K562 (cell line): Measurements from ENCODE around the gene RPRD1B. TPM values are rescaled to one million over a fixed set of nuclear protein-coding genes. Genes with fewer than 3 reads are reported as not detected.

Experiments used
- CAMTA2 ChIP-seq: fragments of 250-450 bp; sonication (Bioruptor Pico); conservative IDR thresholded peaks from 2 replicates; pipeline ENCODE4 v1.5.1; 2022
- ID3 ChIP-seq, 2 experiments: fragments of 250-450 bp in 1 of 2; fragments of 450-650 bp in 1 of 2; sonication (Bioruptor Pico) in 1 of 2; IDR thresholded peaks; 2 replicates each; pipeline versions ENCODE4 v1.6.1 to v1.8.0; 2016 to 2021; ENCODE audit warnings: mild to moderate bottlenecking in 2 of 2, moderate library complexity in 2 of 2, missing compliant biosample characterization in 1 of 2, missing genetic modification characterization in 1 of 2
- PRDM10 ChIP-seq: fragments of 450-650 bp; IDR thresholded peaks from 2 replicates; pipeline ENCODE4 v1.6.1; 2018; ENCODE audit not compliant: partially characterized antibody
- RREB1 ChIP-seq: fragments of 250-450 bp; sonication (Bioruptor Pico); IDR thresholded peaks from 2 replicates; pipeline ENCODE4 v1.4.0; 2020
- TAF7 ChIP-seq: fragments of 450-650 bp; IDR thresholded peaks from 2 replicates; pipeline ENCODE4 v1.6.1; 2016; ENCODE audit warnings: missing genetic modification characterization, missing compliant biosample characterization
- TAL1 ChIP-seq: fragments of 450-650 bp; IDR thresholded peaks from 2 replicates; pipeline ENCODE4 v1.6.1; 2016; ENCODE audit warnings: mild to moderate bottlenecking
- ZBTB40 ChIP-seq, 2 experiments: fragments of 450-650 bp in 1 of 2; sonication (generic) in 1 of 2; formaldehyde crosslinking in 1 of 2; IDR thresholded peaks; 2 replicates each; pipeline versions ENCODE4 v1.7.1 to v1.9.0; 2016 to 2022; ENCODE audit warnings: inconsistent platforms in 1 of 2, mild to moderate bottlenecking in 1 of 2, missing genetic modification reagents in 1 of 2
- polyA plus RNA-seq, 8 experiments: library from polyadenylated mRNA; depleted of rRNA in 4 of 8; stranded (reverse) in 5 of 8; unstranded in 3 of 8; fragments of >200 nt; fragmentation: Nextera tagmentation in 2 of 8; fragmentation: Illumina TruSeq in 1 of 8; extraction: Ambion mirVana in 2 of 8; extraction: Trizol in 1 of 8; gene quantifications; 2 replicates each; pipeline versions ENCODE4 v1.2.1 to v1.2.3, GENCODE V29; 2011 to 2014; ENCODE audit warnings: inconsistent platforms in 1 of 8, missing spikeins in 1 of 8
- total RNA-seq, 7 experiments: library from RNA; depleted of rRNA in 6 of 7; stranded (reverse); fragments of >200 nt in 6 of 7; fragmentation: Illumina TruSeq in 2 of 7; extraction: Trizol in 2 of 7; gene quantifications; 2 replicates each; pipeline versions ENCODE4 v1.2.1 to v1.2.3, GENCODE V29; 2011 to 2021; ENCODE audit warnings: low replicate concordance in 1 of 7

The RPRD1B gene
- total and polyA plus RNA-seq, 9 of the 15 experiments (the other 6 are each of a cell fraction or from before 2014, with no cell fraction given): 5.5 to 43.0 (median 24.4) TPM

- TF ChIP-seq PRDM10: no peak
- no peak for TF ChIP-seq ZBTB40 (IDR thresholded peaks at IDR 0.05)
- no peak for TF ChIP-seq ZBTB40 (CRISPR knock-in tag; IDR thresholded peaks at IDR 0.05)
- no peak for TF ChIP-seq RREB1
- peak; percentile 85 for TF ChIP-seq TAL1
- TF ChIP-seq TAF7 (tag): no peak
- no peak for TF ChIP-seq CAMTA2 (CRISPR knock-in tag)
- no peak for TF ChIP-seq ID3 (CRISPR knock-in tag; IDR thresholded peaks at IDR 0.05)
- 0 out of 2 replicates have a peak, but pooled peaks have one; percentile 15 for TF ChIP-seq ID3 (tag; IDR thresholded peaks at IDR 0.05)
Measured at GRCh38 chr20:38084425-38084951, 50.9 kb downstream of the RPRD1B start (continued).
